GM12865 (cell line): ENCODE measurements around the gene HDAC10.

Experiments
- DNase-seq: peaks from one replicate; pipeline ENCODE4 v3.0.0; 2010; ENCODE audit warnings: low read depth
- H3K4me3 ChIP-seq: 2 replicates; pipeline ENCODE4 v1.5.1; 2011; ENCODE audit warnings: mild to moderate bottlenecking, low read depth, low read length, control low read depth
- TF ChIP-seq, protein P1 (sequence below): IDR thresholded peaks from 2 replicates; pipeline ENCODE4 v1.5.1; 2011; ENCODE audit warnings: low read length, control low read depth, low read depth, inconsistent platforms; ENCODE audit not compliant: insufficient read depth; ENCODE audit errors: missing control alignments

The HDAC10 gene

DNA sequence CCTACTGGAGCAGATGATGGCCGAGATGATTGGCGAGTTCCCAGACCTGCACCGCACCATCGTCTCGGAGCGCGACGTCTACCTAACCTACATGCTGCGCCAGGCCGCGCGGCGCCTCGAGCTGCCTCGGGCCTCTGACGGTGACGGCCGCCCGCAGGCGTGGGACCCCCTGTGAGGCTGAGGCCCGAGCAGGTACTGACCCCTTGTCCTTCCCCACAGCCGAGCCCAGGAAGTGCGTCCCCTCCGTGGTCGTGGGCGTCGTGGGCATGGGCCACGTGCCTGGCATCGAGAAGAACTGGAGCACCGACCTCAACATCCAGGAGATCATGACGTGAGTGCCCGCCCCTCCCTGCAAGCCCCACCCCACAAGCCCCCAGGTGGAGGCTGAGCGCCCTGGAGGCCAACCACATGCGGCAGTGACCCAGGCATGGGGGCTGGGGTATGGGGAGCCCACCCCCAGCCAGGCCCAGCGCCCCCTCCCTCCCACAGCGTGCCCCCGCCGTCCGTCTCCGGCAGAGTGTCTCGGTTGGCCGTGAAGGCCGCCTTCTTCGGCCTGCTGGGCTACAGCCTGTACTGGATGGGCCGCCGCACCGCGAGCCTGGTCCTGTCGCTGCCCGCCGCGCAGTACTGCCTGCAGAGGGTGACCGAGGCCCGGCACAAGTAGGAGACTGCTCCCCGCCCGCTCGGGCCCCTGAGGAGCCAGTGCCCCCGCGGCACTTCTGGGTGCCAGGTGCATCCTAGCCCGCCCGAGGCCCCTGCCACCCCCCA, 53.0 kb downstream of the HDAC10 start:
- no peak for DNase-seq
- TF ChIP-seq, protein P1, sequence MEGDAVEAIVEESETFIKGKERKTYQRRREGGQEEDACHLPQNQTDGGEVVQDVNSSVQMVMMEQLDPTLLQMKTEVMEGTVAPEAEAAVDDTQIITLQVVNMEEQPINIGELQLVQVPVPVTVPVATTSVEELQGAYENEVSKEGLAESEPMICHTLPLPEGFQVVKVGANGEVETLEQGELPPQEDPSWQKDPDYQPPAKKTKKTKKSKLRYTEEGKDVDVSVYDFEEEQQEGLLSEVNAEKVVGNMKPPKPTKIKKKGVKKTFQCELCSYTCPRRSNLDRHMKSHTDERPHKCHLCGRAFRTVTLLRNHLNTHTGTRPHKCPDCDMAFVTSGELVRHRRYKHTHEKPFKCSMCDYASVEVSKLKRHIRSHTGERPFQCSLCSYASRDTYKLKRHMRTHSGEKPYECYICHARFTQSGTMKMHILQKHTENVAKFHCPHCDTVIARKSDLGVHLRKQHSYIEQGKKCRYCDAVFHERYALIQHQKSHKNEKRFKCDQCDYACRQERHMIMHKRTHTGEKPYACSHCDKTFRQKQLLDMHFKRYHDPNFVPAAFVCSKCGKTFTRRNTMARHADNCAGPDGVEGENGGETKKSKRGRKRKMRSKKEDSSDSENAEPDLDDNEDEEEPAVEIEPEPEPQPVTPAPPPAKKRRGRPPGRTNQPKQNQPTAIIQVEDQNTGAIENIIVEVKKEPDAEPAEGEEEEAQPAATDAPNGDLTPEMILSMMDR = no peak

DNA sequence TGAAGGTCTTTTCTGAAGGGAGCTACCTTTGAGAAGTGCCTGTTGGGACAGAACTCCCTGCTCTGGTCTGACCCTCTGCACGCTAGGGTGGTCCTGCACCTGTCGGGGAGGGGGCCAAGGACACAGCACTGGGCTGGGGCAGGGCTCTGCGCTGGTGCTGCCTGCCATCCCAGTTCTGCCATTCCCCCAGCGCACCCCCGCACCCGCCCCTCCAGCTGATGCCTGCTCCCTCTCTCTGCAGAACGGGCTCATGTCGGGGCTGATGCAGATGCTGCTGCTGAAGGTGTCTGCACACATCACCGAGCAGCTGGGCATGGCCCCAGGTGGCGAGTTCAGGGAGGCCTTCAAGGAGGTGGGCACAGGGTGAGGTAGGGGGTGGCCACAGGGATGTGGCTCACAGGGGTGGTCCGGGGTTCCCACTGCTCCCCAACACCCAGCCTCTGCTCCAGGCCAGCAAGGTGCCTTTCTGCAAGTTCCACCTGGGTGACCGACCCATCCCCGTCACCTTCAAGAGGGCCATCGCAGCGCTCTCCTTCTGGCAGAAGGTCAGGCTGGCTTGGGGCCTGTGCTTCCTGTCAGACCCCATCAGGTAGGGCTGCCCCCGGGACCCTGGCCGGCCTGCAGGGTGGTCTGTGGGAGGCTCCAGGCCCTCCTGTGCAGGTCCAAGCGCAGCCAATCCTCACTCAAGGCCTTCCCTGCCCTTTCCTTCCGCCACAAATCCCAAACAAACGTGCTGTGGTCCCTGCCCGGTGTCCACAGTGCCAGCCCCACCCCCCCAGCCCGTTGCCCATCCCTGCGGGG, 53.9 kb downstream of the HDAC10 start:
- H3K4me3 ChIP-seq = no peak overlapping the region
- DNase-seq = no peak
- TF ChIP-seq, protein P1 = no peak

More for the DNA sequence above, 53.0 kb downstream of the HDAC10 start:
- H3K4me3 ChIP-seq = no peak overlapping the region

DNA sequence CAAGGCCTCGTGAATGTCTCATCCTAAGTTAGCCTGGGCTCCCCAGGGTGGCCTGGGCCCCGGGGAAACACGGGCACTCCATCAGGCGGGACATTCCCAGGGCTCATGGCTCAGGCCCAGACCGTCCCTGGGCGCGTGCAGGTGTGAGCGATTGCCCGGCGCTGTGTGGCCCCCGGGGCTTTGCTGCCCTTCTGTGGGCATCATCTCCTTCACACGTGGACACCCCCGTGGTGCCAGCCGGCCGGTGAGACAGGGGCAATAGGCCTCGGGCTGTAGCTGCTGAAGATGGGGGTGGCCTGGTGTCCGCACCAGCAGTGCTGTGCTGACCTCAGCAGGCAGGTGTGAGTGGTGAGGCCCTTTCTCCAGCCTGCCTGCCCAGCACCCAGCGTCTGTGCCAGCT, 54.8 kb downstream of the HDAC10 start:
- no peak overlapping the region for H3K4me3 ChIP-seq
- no peak for DNase-seq
- TF ChIP-seq, protein P1 = no peak
